Activated naive CD8-positive, alpha-beta T cell treated with anti-CD3 and anti-CD28 coated beads, Interleukin-2, amount 10 ng/mL, durations not matched to agents 7 days and 5 days (primary cell): ENCODE results near the gene TMPRSS7. TPM values are rescaled to one million over a fixed set of nuclear protein-coding genes. Genes with fewer than 3 reads are reported as not detected.
A peak's percentile ranks its signal among the peaks of the same experiment; 100 is the strongest.
"Not testable (repeated sequence)": the region's sequence is repeated elsewhere in the genome, so short reads cannot be mapped to it uniquely, and the experiment has no call there.

ENCODE experiments used
- ATAC-seq: fragments of 150-1000 bp; cut with Tn5 transposase; one replicate; pipeline ENCODE4 v1.10.0; 2021; ENCODE audit warnings: low read depth, moderate library complexity
- POLR2A ChIA-PET: fragments of 350-600 bp; sonication (Branson Sonifier 250); formaldehyde crosslinking; loops from one replicate; lab custom pipeline; 2021; ENCODE audit warnings: antibody characterized with exemption; lab: Charles Lee
- DNase-seq: peaks from one replicate; pipeline ENCODE4 v3.0.0; 2021
- H3K27ac Mint-ChIP-seq: one replicate; pipeline ENCODE4 v1.8.0; 2022; ENCODE audit warnings: mild to moderate bottlenecking, mixed read lengths
- H3K27me3 Mint-ChIP-seq: one replicate; pipeline ENCODE4 v1.8.0; 2022; ENCODE audit warnings: mild to moderate bottlenecking, moderate library complexity, mixed read lengths
- H3K36me3 Mint-ChIP-seq: one replicate; pipeline ENCODE4 v1.8.0; 2021; ENCODE audit warnings: mild to moderate bottlenecking, mixed read lengths
- H3K4me1 Mint-ChIP-seq: one replicate; pipeline ENCODE4 v1.8.0; 2021; ENCODE audit warnings: mixed read lengths
- H3K4me3 Mint-ChIP-seq: one replicate; pipeline ENCODE4 v1.8.0; 2022; ENCODE audit warnings: mild to moderate bottlenecking, moderate library complexity, mixed read lengths
- H3K9me3 Mint-ChIP-seq: one replicate; pipeline ENCODE4 v1.8.0; 2021; ENCODE audit warnings: mixed read lengths
- total RNA-seq, 2 experiments: library from RNA; stranded (reverse); gene quantifications; one replicate each; pipeline ENCODE4 v1.2.3, GENCODE V29; 2021

TMPRSS7 gene
- total RNA-seq, 2 experiments from 2014 or later: not detected

- Mint-ChIP-seq H3K9me3 (no peaks in the 10 kb centered on the region), H3K27ac (no peak overlapping the region), H3K36me3 (no peaks in the 10 kb centered on the region), H3K4me1 (peaks cover 5% of the 10 kb centered on the region), H3K4me3 (no peak overlapping the region), H3K27me3 (peaks cover 2% of the 10 kb centered on the region)
- POLR2A ChIA-PET: no interaction called here
- DNase-seq (no peak), ATAC-seq (no peak)
Measured at GRCh38 chr3:112047264-112047663, 12.7 kb downstream of the TMPRSS7 start.

DNA sequence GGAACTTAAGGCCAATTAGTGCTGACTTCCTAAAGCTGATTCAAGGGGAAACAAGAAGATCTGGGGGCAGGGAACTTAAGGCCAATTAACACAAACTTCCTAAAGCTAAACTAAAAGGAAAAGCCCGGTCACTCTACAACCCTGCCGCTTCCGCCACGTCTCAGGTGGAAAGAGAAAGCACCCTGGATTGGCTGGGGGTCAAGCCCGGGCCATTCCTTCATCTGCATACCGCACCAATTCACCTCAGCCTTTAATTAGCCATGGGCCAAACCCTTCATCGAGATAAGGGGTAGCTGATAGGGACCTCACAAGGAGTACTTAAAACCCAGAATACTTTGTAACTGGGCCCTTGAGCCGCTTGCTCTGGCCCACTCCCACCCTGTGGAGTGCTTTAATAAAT, 14.4 kb downstream of the TMPRSS7 start:
- ATAC-seq (no peak), DNase-seq (no peak)
- Mint-ChIP-seq H3K36me3 (no peaks in the 10 kb centered on the region), H3K4me1 (peaks cover 7% of the 10 kb centered on the region), H3K27me3 (peaks cover 9% of the 10 kb centered on the region), H3K9me3 (no peaks in the 10 kb centered on the region), H3K27ac (no peak overlapping the region), H3K4me3 (no peak overlapping the region)
- POLR2A ChIA-PET: no interaction called here

DNA sequence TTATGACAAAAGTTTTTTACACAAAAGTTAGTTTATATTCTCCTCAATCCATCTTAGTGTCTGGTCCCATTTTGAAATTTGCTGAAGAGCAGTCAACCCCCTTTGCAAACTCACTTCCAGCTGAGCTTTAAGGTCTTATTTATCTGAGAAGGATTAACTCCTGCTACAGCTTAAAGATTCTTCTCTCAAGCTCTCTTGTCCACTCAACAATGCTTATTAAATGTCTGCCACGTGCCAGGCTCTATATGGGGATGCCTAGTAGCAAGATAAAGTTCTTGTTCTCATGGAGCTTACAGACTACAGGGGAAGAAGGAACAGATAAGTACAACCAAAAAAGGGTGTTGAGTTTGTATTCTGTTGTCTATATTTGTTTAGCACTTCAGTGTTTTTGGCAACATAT, 18.7 kb downstream of the TMPRSS7 start:
- Mint-ChIP-seq H3K4me3 (no peak overlapping the region), H3K4me1 (peaks cover 2% of the 10 kb centered on the region), H3K36me3 (no peaks in the 10 kb centered on the region), H3K27ac (no peak overlapping the region), H3K27me3 (peaks cover 13% of the 10 kb centered on the region), H3K9me3 (no peaks in the 10 kb centered on the region)
- POLR2A ChIA-PET: interaction anchor here (0.7 to 0.8 kb wide), 2 partner anchors 74 to 455 kb away, joined by 3 to 4 read pairs; no protein-coding TSS in a partner anchor
- ATAC-seq (no peak), DNase-seq (no peak)

GRCh38 chr3:112056451-112056929, 22.0 kb downstream of the TMPRSS7 start:
- peaks cover 2% of the 10 kb centered on the region for H3K4me1 Mint-ChIP-seq
- no peak overlapping the region for H3K27ac Mint-ChIP-seq
- peaks cover 13% of the 10 kb centered on the region for H3K27me3 Mint-ChIP-seq
- DNase-seq: no peak
- no peak for ATAC-seq
- no peak overlapping the region for H3K4me3 Mint-ChIP-seq
- POLR2A ChIA-PET: no interaction called here
- H3K36me3 Mint-ChIP-seq: no peaks in the 10 kb centered on the region
- H3K9me3 Mint-ChIP-seq: peaks cover 3% of the 10 kb centered on the region

DNA sequence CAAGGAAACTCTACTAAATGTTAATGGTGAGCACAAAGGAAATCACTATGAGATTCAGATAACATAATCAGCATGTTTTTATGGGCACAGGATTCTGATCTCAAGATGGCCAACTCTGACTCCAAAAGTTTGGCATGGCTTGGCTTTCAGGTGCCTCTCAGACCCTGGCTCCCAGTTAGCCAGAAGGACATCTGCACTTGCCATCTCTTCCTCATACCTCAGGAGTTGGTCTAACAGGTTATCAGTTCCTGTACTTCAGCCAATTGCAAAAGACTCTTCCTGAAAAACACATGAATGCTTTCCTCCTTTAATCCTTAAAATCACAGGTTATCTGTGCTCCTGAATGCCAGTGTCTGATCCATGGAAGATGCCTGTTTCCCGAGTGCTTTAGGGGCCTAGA, 25.0 kb downstream of the TMPRSS7 start:
- Mint-ChIP-seq H3K9me3 (peaks cover 3% of the 10 kb centered on the region), H3K27me3 (peaks cover 2% of the 10 kb centered on the region), H3K27ac (no peak overlapping the region), H3K4me3 (no peak overlapping the region), H3K4me1 (no peaks in the 10 kb centered on the region), H3K36me3 (no peaks in the 10 kb centered on the region)
- DNase-seq (no peak), ATAC-seq (no peak)
- POLR2A ChIA-PET: no interaction called here

GRCh38 chr3:112061152-112061551, 26.6 kb downstream of the TMPRSS7 start:
- no peaks in the 10 kb centered on the region for H3K36me3 Mint-ChIP-seq
- POLR2A ChIA-PET: no interaction called here
- no peaks in the 10 kb centered on the region for H3K4me1 Mint-ChIP-seq
- no peak overlapping the region for H3K27ac Mint-ChIP-seq
- peaks cover 2% of the 10 kb centered on the region for H3K27me3 Mint-ChIP-seq
- H3K9me3 Mint-ChIP-seq: peaks cover 3% of the 10 kb centered on the region
- no peak for DNase-seq
- H3K4me3 Mint-ChIP-seq: no peak overlapping the region
- no peak for ATAC-seq

DNA sequence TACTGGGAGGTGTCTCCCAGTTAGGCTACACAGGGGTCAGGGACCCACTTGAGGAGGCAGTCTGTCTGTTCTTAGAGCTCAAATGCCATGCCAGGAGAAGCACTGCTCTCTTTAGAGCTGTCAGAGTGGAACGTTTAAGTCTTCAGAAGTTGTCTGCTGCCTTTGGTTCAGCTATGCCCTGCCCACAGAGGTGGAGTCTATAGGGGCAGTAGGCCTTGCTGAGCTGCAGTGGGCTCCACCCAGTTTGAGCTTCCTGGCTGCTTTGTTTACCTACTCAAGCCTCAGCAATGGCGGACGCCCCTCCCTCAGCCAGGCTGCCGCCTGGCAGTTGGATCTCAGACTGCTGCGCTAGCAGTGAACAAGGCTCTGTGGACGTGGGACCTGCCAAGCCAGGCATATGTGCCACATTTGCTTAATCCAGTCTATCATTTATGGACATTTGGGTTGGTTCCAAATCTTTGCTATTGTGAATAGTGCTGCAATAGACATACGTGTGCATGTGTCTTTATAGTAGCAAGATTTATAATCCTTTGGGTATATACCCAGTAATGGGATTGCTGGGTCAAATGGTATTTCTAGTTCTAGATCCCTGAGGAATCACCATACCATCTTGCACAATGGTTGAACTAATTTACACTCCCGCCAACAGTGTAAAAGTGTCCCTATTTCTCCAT, 38.0 kb downstream of the TMPRSS7 start:
- not testable (repeated sequence) for H3K9me3 Mint-ChIP-seq, H3K27me3 Mint-ChIP-seq
- Mint-ChIP-seq H3K4me3 (peak overlapping the region; percentile 65), H3K4me1 (peaks cover 23% of the 10 kb centered on the region), H3K27ac (peak overlapping the region; percentile 85), H3K36me3 (peaks cover 13% of the 10 kb centered on the region)
- ATAC-seq (peak; percentile 55), DNase-seq (peak; percentile 65)
- POLR2A ChIA-PET: interaction anchor here (1.4 to 1.6 kb wide), 2 partner anchors 29 to 94 kb away, joined by 3 to 5 read pairs; partner anchors contain the start of gene ABHD10

GRCh38 chr3:112074006-112074405, 39.5 kb downstream of the TMPRSS7 start:
- DNase-seq: no peak
- no peak overlapping the region for H3K27ac Mint-ChIP-seq
- peaks cover 11% of the 10 kb centered on the region for H3K36me3 Mint-ChIP-seq
- POLR2A ChIA-PET: no interaction called here
- H3K4me1 Mint-ChIP-seq: peaks cover 23% of the 10 kb centered on the region
- H3K27me3 Mint-ChIP-seq: peaks cover 2% of the 10 kb centered on the region
- ATAC-seq: no peak
- H3K9me3 Mint-ChIP-seq: peaks cover 6% of the 10 kb centered on the region
- no peak overlapping the region for H3K4me3 Mint-ChIP-seq

- peaks cover 21% of the 10 kb centered on the region for H3K4me1 Mint-ChIP-seq
- H3K9me3 Mint-ChIP-seq: peaks cover 6% of the 10 kb centered on the region
- POLR2A ChIA-PET: no interaction called here
- H3K4me3 Mint-ChIP-seq: peak overlapping the region; percentile 44
- peaks cover 9% of the 10 kb centered on the region for H3K36me3 Mint-ChIP-seq
- H3K27me3 Mint-ChIP-seq: no peaks in the 10 kb centered on the region
- DNase-seq: peak; percentile 41
- peak; percentile 93 for ATAC-seq
- H3K27ac Mint-ChIP-seq: peak overlapping the region; percentile 68
Measured at GRCh38 chr3:112074616-112075497, 40.3 kb downstream of the TMPRSS7 start.

GRCh38 chr3:112078125-112079083, 43.9 kb downstream of the TMPRSS7 start:
- peaks cover 14% of the 10 kb centered on the region for H3K4me1 Mint-ChIP-seq
- DNase-seq: no peak
- H3K9me3 Mint-ChIP-seq: no peaks in the 10 kb centered on the region
- H3K27me3 Mint-ChIP-seq: no peaks in the 10 kb centered on the region
- no peak for ATAC-seq
- no peaks in the 10 kb centered on the region for H3K36me3 Mint-ChIP-seq
- H3K27ac Mint-ChIP-seq: no peak overlapping the region
- H3K4me3 Mint-ChIP-seq: no peak overlapping the region
- POLR2A ChIA-PET: no interaction called here

DNA sequence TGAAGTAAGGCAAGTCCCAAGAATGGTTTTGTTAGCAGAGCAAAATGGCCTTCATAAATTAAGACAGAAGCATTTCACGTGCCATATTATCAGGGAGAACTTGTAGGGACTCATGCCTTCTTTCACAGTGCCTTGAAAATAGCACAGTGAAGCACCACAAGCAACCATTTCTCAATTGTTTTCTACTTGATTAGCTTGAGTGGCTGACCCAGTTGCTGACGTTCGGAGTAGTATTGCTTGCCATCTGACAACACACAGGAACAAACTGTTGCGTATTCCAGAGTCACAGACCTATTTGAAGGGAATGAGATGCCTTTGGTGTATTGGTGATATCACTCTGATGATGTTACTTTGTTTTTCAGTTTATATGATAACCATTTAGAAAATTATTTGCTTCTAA, 48.7 kb downstream of the TMPRSS7 start:
- no peaks in the 10 kb centered on the region for H3K9me3 Mint-ChIP-seq
- no peak overlapping the region for H3K27ac Mint-ChIP-seq
- peaks cover 16% of the 10 kb centered on the region for H3K4me1 Mint-ChIP-seq

DNA sequence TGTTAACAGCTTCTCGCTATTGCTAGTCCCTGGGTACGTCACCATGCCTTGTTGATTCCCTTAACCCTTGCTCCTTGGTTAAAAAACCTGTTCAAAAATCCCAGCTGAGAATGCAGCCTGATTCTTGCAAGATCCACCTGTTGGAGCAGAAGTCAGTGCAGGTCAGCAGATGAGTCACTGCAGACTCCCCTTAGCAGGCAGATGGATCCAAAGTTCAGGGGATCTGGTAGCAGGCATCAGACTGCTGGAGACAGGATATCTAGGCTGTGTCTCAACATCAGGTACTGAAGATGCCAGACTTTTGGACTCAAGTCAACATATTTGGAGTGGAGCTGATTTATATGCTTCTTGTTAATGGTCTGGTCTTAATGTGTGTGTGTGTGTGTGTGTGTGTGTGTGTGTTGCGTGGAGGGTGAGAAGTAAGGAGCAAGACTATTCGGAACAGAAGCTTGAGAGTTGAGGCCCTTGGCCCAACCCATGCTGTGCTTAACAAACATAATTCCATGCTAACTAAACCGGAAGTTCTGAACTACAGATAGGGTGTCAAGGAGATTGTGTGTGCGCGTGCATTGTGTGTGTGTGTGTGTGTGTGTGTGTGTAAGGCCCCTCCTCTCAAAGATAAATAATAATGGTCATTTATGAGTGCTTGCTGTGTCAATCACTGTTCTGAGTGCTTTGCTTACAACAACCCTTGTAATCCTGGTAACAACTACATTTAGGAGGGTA, 50.6 kb downstream of the TMPRSS7 start:
- Mint-ChIP-seq H3K36me3 (peaks cover 2% of the 10 kb centered on the region), H3K27me3 (peaks cover 22% of the 10 kb centered on the region), H3K4me3 (peak overlapping the region; percentile 84), H3K4me1 (peaks cover 16% of the 10 kb centered on the region), H3K27ac (peak overlapping the region; percentile 13), H3K9me3 (no peaks in the 10 kb centered on the region)
- ATAC-seq: no peak
- DNase-seq: no peak
- POLR2A ChIA-PET: no interaction called here

More for the DNA sequence above, 48.7 kb downstream of the TMPRSS7 start:
- POLR2A ChIA-PET: no interaction called here
- DNase-seq: no peak
- H3K27me3 Mint-ChIP-seq: peaks cover 20% of the 10 kb centered on the region
- ATAC-seq: no peak
- no peak overlapping the region for H3K4me3 Mint-ChIP-seq
- peaks cover 1% of the 10 kb centered on the region for H3K36me3 Mint-ChIP-seq
